ENCODE data around the gene NFS1. TPM values are rescaled to one million over a fixed set of nuclear protein-coding genes. Genes with fewer than 3 reads are reported as not detected.

The NFS1 gene
- total and polyA plus RNA-seq, 2 of the 8 experiments (the other 6 are each of a cell fraction or from before 2014, with no cell fraction given) = 26.1 to 38.8 TPM

- Histone ChIP-seq H4K91ac (replicated peaks; ENCODE audit: insufficient read length, low read length) (no peak overlapping the region), H3K27me3 (replicated peaks in 1 of 4; ENCODE audit: control insufficient read depth in 3 of 4, extremely low read depth in 1 of 4, insufficient read depth in 3 of 4, low read length in 3 of 4) (no peaks in the 10 kb centered on the region), H3K4ac (replicated peaks; ENCODE audit: insufficient read length, low read depth, low read length) (no peak overlapping the region), H3K9me3 (ENCODE audit: insufficient read depth in 2 of 2, low read depth in 1 of 2, low read length in 1 of 2) (no peaks in the 10 kb centered on the region), H2BK120ac (replicated peaks; ENCODE audit: low read depth, low read length) (no peak overlapping the region), H3K14ac (ENCODE audit: insufficient read length) (no peak overlapping the region), H3K79me2 (ENCODE audit: control insufficient read depth in 1 of 2, insufficient read depth in 2 of 2, low read length in 2 of 2) (peaks cover 0 to 15% of the 10 kb centered on the region in 2 experiments; a peak in 2 of 4 replicates), H2AFZ (ENCODE audit: low read length) (no peak overlapping the region), H4K8ac (ENCODE audit: extremely low read depth, insufficient read depth, low read length) (no peak overlapping the region; the same call in 1 of the 2 replicates), H3K18ac (ENCODE audit: extremely low read depth, low read length) (no peak overlapping the region), H3K9ac (replicated peaks in 1 of 4; ENCODE audit: extremely low read depth in 1 of 4, low read depth in 3 of 4, low read length in 3 of 4) (no peak overlapping the region), H4K20me1 (replicated peaks in 1 of 2; ENCODE audit: control insufficient read depth in 1 of 2, insufficient read depth in 2 of 2, low read length in 2 of 2) (peaks cover 3 to 8% of the 10 kb centered on the region in 2 experiments), H3K27ac (ENCODE audit: low read depth, low read length) (no peak overlapping the region), H3K23ac (ENCODE audit: insufficient read length) (no peak overlapping the region), H4K5ac (ENCODE audit: insufficient read length, low read depth, low read length) (no peak overlapping the region), H3K23me2 (ENCODE audit: low read depth, low read length) (0 out of 2 replicates have a peak, but pooled peaks cover 3% of the 10 kb centered on the region), H3K79me1 (ENCODE audit: low read depth, low read length) (no peaks in the 10 kb centered on the region), H3K36me3 (ENCODE audit: control insufficient read depth in 2 of 4, insufficient read depth in 4 of 4, low read length in 3 of 4) (peaks cover 18 to 78% (median 50%) of the 10 kb centered on the region in 4 experiments), H3K4me3 (ENCODE audit: extremely low read depth in 1 of 4, insufficient read depth in 2 of 4, low read depth in 3 of 4, low read length in 4 of 4) (no peak overlapping the region), H3K56ac (replicated peaks; ENCODE audit: insufficient read length, low read depth, low read length) (no peak overlapping the region), H3K4me2 (ENCODE audit: insufficient read depth in 1 of 2, low read depth in 2 of 2, low read length in 2 of 2) (no peak overlapping the region), H2AK5ac (ENCODE audit: low read depth, low read length) (no peak overlapping the region), H2BK5ac (ENCODE audit: low read depth, low read length) (no peak overlapping the region), H2BK12ac (ENCODE audit: low read depth, low read length) (no peak overlapping the region), H2BK15ac (ENCODE audit: low read length) (no peak overlapping the region), H3K4me1 (replicated peaks in 1 of 4; ENCODE audit: control insufficient read depth in 3 of 4, insufficient read depth in 4 of 4, low read length in 3 of 4) (peaks cover 0 to 2% (median 0%) of the 10 kb centered on the region in 4 experiments; a peak in 1 of 7 replicates), H2BK20ac (ENCODE audit: low read length) (no peak overlapping the region)
- POLR2A ChIA-PET (ENCODE audit: partially characterized antibody) = interaction anchor here (1.1 to 40.1 kb wide), 3 partner anchors 9 to 174 kb away, joined by 3 to 2341 read pairs (median 4); partner anchors contain the start of gene RBM39
- no peak for FAIRE-seq
- no peak for DNase-seq (ENCODE audit: low read depth in 1 of 2, low spot score in 2 of 2)
- no peak for TF ChIP-seq SAP30 (IDR thresholded peaks at IDR 0.05; ENCODE audit: insufficient read depth, insufficient replicate concordance, low read length)
- no peak for TF ChIP-seq KDM1A (IDR thresholded peaks at IDR 0.05; ENCODE audit: borderline replicate concordance, low read length)
- no peak for TF ChIP-seq TAF1 (IDR thresholded peaks at IDR 0.05; ENCODE audit: low read depth, low read length)
- no peak for TF ChIP-seq BACH1 (IDR thresholded peaks at IDR 0.05; ENCODE audit: low read length)
- no peak for TF ChIP-seq JUND (IDR thresholded peaks at IDR 0.05; ENCODE audit: low read length)
- TF ChIP-seq TAF7 (optimal IDR thresholded peaks at IDR 0.05; ENCODE audit: borderline replicate concordance, low read depth, low read length) = no peak
- TF ChIP-seq EGR1 (IDR thresholded peaks at IDR 0.05; ENCODE audit: borderline replicate concordance, low read depth, low read length) = no peak
- TF ChIP-seq SIN3A (conservative IDR thresholded peaks at IDR 0.05 in 1 of 2, IDR thresholded peaks at IDR 0.05 in 1 of 2; ENCODE audit: low read depth in 1 of 2, low read length in 2 of 2) = no peak
- TF ChIP-seq GABPA (IDR thresholded peaks at IDR 0.05; ENCODE audit: borderline replicate concordance, insufficient read depth, low read length) = no peak
- no peak for TF ChIP-seq ASH2L (IDR thresholded peaks at IDR 0.05; ENCODE audit: low read length)
- CTCF ChIA-PET (ENCODE audit: partially characterized antibody) = interaction anchor here (0.9 kb wide), 1 partner anchor 193 kb away, joined by 4 read pairs; no protein-coding TSS in a partner anchor
- WGBS, 2 experiments (ENCODE audit: extremely low coverage in 1 of 2, insufficient coverage in 1 of 2, insufficient read length in 1 of 2, insufficient replicate concordance in 2 of 2, low coverage in 1 of 2, low lambda C conversion rate in 2 of 2, missing lambda C conversion rate in 1 of 2) = 96% methylated on average over 5 of the region's 5 CpGs; no CpG with 5 or more reads in 1 of the 2 experiments
Observed at GRCh38 chr20:35704514-35705261, 5.5 kb upstream of the NFS1 start.
